ENCODE data around the gene THRA. TPM values are rescaled to one million over a fixed set of nuclear protein-coding genes. Genes with fewer than 3 reads are reported as not detected.

The THRA gene
- total and polyA plus RNA-seq, 9 of the 15 experiments (the other 6 are each of a cell fraction or from before 2014, with no cell fraction given) = 0.34 to 23.4 (median 12.7) TPM

DNA sequence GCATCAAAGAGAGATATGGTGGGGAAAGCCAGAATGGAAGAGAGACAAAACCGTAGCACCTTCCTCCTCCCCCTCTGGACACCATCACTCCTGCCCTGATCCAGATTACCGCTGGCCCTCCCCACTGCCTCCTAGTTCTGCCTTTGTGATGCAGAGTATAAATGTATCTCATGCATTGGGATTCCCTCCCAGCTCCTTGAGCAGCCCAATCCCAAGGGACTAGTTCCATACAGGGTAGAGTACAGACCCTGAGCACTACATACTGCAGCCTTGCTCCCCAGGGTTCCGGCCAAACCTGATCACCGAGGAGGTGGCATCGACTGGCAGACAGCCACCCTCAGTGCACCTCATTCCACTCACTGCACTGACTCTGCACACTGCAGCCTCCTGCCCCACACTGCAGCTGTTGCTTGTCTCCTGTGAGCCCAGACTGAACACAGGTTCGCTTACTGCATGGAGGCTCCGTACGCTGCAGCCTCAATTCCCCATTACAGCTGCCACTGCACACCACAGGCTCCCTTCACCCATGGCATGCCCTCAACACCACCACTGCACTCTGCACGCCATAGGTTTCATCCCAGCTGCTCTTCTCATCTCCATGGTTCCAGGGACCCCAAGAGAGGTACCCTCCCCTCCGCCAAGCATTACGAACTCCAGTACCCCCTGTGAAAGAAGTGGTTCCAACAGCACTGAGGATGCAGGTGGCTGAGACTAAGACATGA is 1.7 kb upstream of the THRA start:
- H3K27ac ChIP-seq (ENCODE audit: extremely low read depth, low read depth, low read length) = no peak overlapping the region
- H3K36me3 ChIP-seq (ENCODE audit: control insufficient read depth, insufficient read depth, low read length) = no peaks in the 10 kb centered on the region; the same call in 2 of the 3 replicates
- FAIRE-seq (no peak), ATAC-seq (no peak), DNase-seq (ENCODE audit: extremely low read depth in 1 of 4, low spot score in 3 of 4) (no peak)
- peaks cover 30 to 47% of the 10 kb centered on the region in 2 experiments for H3K4me1 ChIP-seq (replicated peaks in 1 of 2; ENCODE audit: control insufficient read depth in 2 of 2, insufficient read depth in 2 of 2, low read length in 2 of 2)
- no peaks in the 10 kb centered on the region for H3K9me3 ChIP-seq (replicated peaks; ENCODE audit: control insufficient read depth, insufficient read depth, low read depth, low read length)
- in situ Hi-C loops (cut with MboI) (no loop called here), intact Hi-C loops (cut with micrococcal nuclease) (no loop called here)
- H3K27me3 ChIP-seq (ENCODE audit: control insufficient read depth in 2 of 2, insufficient read depth in 2 of 2, low read length in 2 of 2) = no peaks in the 10 kb centered on the region
- peak overlapping the region in 1 of 2 experiments; percentile 77; a peak in 2 of 4 replicates for H3K9ac ChIP-seq (ENCODE audit: insufficient read depth in 1 of 2, low read depth in 2 of 2, low read length in 2 of 2)
- CTCF ChIA-PET (ENCODE audit: low intra/inter-chr PET ratio) = interaction anchor here (0.7 kb wide), 1 partner anchor 228 kb away, joined by 3 read pairs; no protein-coding TSS in a partner anchor
- 69% methylated on average over 11 of the region's 11 CpGs for WGBS (ENCODE audit: insufficient coverage, low coverage, missing lambda C conversion rate)
- no peaks in the 10 kb centered on the region for H3K9me1 ChIP-seq (ENCODE audit: control insufficient read depth, insufficient read depth, low read length)
- peaks cover 33% of the 10 kb centered on the region for H3K79me2 ChIP-seq (ENCODE audit: control insufficient read depth, insufficient read depth, low read length)
- no TSS peak for BruUV-seq (replicated peaks)
- no peak overlapping the region for H3K4me3 ChIP-seq
- 0 out of 2 replicates have a peak overlapping the region, but pooled peaks have one; percentile 97 for H2AFZ ChIP-seq (ENCODE audit: low read depth, low read length)
- POLR2A ChIA-PET = interaction anchor here (1.1 to 1.3 kb wide), 2 partner anchors 8 to 51 kb away, joined by 3 read pairs; no protein-coding TSS in a partner anchor
- H3K4me2 ChIP-seq (ENCODE audit: insufficient read depth, low read length) = no peak overlapping the region
- H4K20me1 ChIP-seq (replicated peaks; ENCODE audit: control insufficient read depth, insufficient read depth, low read length) = no peaks in the 10 kb centered on the region
- TF ChIP-seq SAFB (IDR thresholded peaks at IDR 0.05; ENCODE audit: borderline replicate concordance, low read depth, low read length) (no peak), ADNP (tag; IDR thresholded peaks at IDR 0.05) (no peak), CCNT2 (IDR thresholded peaks at IDR 0.05; ENCODE audit: borderline replicate concordance, extremely low read depth, insufficient read length, low read depth, low read length) (no peak), ZKSCAN3 (CRISPR knock-in tag; IDR thresholded peaks at IDR 0.05) (no peak)
- TF ChIP-seq, protein P1, sequence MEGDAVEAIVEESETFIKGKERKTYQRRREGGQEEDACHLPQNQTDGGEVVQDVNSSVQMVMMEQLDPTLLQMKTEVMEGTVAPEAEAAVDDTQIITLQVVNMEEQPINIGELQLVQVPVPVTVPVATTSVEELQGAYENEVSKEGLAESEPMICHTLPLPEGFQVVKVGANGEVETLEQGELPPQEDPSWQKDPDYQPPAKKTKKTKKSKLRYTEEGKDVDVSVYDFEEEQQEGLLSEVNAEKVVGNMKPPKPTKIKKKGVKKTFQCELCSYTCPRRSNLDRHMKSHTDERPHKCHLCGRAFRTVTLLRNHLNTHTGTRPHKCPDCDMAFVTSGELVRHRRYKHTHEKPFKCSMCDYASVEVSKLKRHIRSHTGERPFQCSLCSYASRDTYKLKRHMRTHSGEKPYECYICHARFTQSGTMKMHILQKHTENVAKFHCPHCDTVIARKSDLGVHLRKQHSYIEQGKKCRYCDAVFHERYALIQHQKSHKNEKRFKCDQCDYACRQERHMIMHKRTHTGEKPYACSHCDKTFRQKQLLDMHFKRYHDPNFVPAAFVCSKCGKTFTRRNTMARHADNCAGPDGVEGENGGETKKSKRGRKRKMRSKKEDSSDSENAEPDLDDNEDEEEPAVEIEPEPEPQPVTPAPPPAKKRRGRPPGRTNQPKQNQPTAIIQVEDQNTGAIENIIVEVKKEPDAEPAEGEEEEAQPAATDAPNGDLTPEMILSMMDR (IDR thresholded peaks at IDR 0.05 in 2 of 3, conservative IDR thresholded peaks at IDR 0.05 in 1 of 3; ENCODE audit: insufficient read depth in 2 of 3, low read depth in 1 of 3, low read length in 3 of 3) = no peak
- TF ChIP-seq, protein P2, sequence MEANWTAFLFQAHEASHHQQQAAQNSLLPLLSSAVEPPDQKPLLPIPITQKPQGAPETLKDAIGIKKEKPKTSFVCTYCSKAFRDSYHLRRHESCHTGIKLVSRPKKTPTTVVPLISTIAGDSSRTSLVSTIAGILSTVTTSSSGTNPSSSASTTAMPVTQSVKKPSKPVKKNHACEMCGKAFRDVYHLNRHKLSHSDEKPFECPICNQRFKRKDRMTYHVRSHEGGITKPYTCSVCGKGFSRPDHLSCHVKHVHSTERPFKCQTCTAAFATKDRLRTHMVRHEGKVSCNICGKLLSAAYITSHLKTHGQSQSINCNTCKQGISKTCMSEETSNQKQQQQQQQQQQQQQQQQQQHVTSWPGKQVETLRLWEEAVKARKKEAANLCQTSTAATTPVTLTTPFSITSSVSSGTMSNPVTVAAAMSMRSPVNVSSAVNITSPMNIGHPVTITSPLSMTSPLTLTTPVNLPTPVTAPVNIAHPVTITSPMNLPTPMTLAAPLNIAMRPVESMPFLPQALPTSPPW (CRISPR knock-in tag; IDR thresholded peaks at IDR 0.05) = no peak
- TF ChIP-seq, protein P3, sequence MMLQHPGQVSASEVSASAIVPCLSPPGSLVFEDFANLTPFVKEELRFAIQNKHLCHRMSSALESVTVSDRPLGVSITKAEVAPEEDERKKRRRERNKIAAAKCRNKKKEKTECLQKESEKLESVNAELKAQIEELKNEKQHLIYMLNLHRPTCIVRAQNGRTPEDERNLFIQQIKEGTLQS (IDR thresholded peaks at IDR 0.05) = no peak
- TF ChIP-seq, protein P3 (CRISPR knock-in tag; conservative IDR thresholded peaks at IDR 0.05) = no peak
- TF ChIP-seq, protein P4, sequence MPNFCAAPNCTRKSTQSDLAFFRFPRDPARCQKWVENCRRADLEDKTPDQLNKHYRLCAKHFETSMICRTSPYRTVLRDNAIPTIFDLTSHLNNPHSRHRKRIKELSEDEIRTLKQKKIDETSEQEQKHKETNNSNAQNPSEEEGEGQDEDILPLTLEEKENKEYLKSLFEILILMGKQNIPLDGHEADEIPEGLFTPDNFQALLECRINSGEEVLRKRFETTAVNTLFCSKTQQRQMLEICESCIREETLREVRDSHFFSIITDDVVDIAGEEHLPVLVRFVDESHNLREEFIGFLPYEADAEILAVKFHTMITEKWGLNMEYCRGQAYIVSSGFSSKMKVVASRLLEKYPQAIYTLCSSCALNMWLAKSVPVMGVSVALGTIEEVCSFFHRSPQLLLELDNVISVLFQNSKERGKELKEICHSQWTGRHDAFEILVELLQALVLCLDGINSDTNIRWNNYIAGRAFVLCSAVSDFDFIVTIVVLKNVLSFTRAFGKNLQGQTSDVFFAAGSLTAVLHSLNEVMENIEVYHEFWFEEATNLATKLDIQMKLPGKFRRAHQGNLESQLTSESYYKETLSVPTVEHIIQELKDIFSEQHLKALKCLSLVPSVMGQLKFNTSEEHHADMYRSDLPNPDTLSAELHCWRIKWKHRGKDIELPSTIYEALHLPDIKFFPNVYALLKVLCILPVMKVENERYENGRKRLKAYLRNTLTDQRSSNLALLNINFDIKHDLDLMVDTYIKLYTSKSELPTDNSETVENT (CRISPR knock-in tag; IDR thresholded peaks at IDR 0.05) = no peak
- TF ChIP-seq, protein P5, sequence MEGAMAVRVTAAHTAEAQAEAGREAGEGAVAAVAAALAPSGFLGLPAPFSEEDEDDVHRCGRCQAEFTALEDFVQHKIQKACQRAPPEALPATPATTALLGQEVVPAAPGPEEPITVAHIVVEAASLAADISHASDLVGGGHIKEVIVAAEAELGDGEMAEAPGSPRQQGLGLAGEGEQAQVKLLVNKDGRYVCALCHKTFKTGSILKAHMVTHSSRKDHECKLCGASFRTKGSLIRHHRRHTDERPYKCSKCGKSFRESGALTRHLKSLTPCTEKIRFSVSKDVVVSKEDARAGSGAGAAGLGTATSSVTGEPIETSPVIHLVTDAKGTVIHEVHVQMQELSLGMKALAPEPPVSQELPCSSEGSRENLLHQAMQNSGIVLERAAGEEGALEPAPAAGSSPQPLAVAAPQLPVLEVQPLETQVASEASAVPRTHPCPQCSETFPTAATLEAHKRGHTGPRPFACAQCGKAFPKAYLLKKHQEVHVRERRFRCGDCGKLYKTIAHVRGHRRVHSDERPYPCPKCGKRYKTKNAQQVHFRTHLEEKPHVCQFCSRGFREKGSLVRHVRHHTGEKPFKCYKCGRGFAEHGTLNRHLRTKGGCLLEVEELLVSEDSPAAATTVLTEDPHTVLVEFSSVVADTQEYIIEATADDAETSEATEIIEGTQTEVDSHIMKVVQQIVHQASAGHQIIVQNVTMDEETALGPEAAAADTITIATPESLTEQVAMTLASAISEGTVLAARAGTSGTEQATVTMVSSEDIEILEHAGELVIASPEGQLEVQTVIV (CRISPR knock-in tag; IDR thresholded peaks at IDR 0.05; ENCODE audit: borderline replicate concordance) = no peak

Measured in K562 (cell line).